K562 (cell line): ENCODE data around the gene PIK3CB. TPM values are rescaled to one million over a fixed set of nuclear protein-coding genes. Genes with fewer than 3 reads are reported as not detected.
A peak's percentile ranks its signal among the peaks of the same experiment; 100 is the strongest.

ENCODE experiments used
- ATAC-seq: fragments of 200-7000 bp; cut with Tn5 transposase; 3 replicates; pipeline ENCODE4 v1.9.1; 2020; ENCODE audit warnings: moderate library complexity
- BruUV-seq: library from RNA; stranded (reverse); fragments of 400-500 nt; replicated peaks from 2 replicates; lab custom pipeline; 2021; lab: Mats Ljungman, UMichigan
- CTCF ChIA-PET: fragments of 300-600 bp; formaldehyde crosslinking; extraction: SDS; loops from one replicate; lab custom pipeline; 2021; ENCODE audit warnings: low intra/inter-chr PET ratio; lab: Yijun Ruan, JAX
- POLR2A ChIA-PET: fragments of 300-600, 350-650 bp; sonication (Branson Sonifier 250); formaldehyde crosslinking; extraction: SDS; loops from one replicate; lab custom pipeline; 2021; ENCODE audit warnings: antibody characterized with exemption, inconsistent platforms; lab: Yijun Ruan, JAX
- DNase-seq, 4 experiments: peaks; one replicate each; pipeline versions ENCODE4 v3.0.0 to v3.0.0-alpha.2; 2011 to 2018; ENCODE audit warnings: low spot score in 3 of 4, mixed read lengths in 3 of 4; ENCODE audit errors: extremely low read depth in 1 of 4
- FAIRE-seq: peaks from 2 replicates; lab custom pipeline; 2011; peaks lifted over from hg19 to GRCh38; lab: Jason Lieb, UNC
- H2AFZ ChIP-seq: 2 replicates; pipeline ENCODE4 v1.6.0; 2011; ENCODE audit warnings: low read depth, low read length, control low read depth, inconsistent platforms
- H3K27ac ChIP-seq: fragments of 200-600 bp; 3 replicates; pipeline ENCODE4 v1.8.0; 2011; ENCODE audit warnings: low read depth, mild to moderate bottlenecking, control low read depth, inconsistent platforms, low read length, moderate library complexity, mixed read lengths; ENCODE audit errors: extremely low read depth
- H3K27me3 ChIP-seq, 2 experiments: fragments of 300-600 bp in 1 of 2; 2 replicates in 1 of 2; 3 replicates in 1 of 2; pipeline versions ENCODE4 v1.6.0 to v1.8.0; 2011; ENCODE audit warnings: inconsistent platforms in 2 of 2, low read length in 2 of 2, mild to moderate bottlenecking in 1 of 2, mixed read lengths in 1 of 2, moderate library complexity in 1 of 2; ENCODE audit not compliant: control insufficient read depth in 2 of 2, insufficient read depth in 2 of 2
- H3K36me3 ChIP-seq: fragments of 300-600 bp; 3 replicates; pipeline ENCODE4 v1.8.0; 2011; ENCODE audit warnings: mild to moderate bottlenecking, low read length, inconsistent platforms; ENCODE audit not compliant: control insufficient read depth, insufficient read depth
- H3K4me1 ChIP-seq, 2 experiments: fragments of 200-600 bp in 1 of 2; replicated peaks in 1 of 2; 2 replicates in 1 of 2; 3 replicates in 1 of 2; pipeline versions ENCODE4 v1.5.1 to v1.8.0; 2011; ENCODE audit warnings: inconsistent platforms in 2 of 2, low read length in 2 of 2, mild to moderate bottlenecking in 1 of 2, mixed read lengths in 1 of 2, moderate library complexity in 1 of 2; ENCODE audit not compliant: control insufficient read depth in 2 of 2, insufficient read depth in 2 of 2
- H3K4me2 ChIP-seq: 2 replicates; pipeline ENCODE4 v1.6.1; 2011; ENCODE audit warnings: low read length, control low read depth, inconsistent platforms, mixed read lengths; ENCODE audit not compliant: insufficient read depth
- H3K4me3 ChIP-seq: fragments of 200-600 bp; sonication (generic), shearing (Covaris generic); 2 replicates; pipeline ENCODE4 v1.5.1; 2016; ENCODE audit warnings: control low read depth, inconsistent platforms
- H3K79me2 ChIP-seq: fragments of 200-600 bp; 3 replicates; pipeline ENCODE4 v1.8.0; 2011; ENCODE audit warnings: low read length, inconsistent platforms; ENCODE audit not compliant: control insufficient read depth, insufficient read depth
- H3K9ac ChIP-seq, 2 experiments: 2 replicates each; pipeline versions ENCODE4 v1.6.0 to v1.6.1; 2011; ENCODE audit warnings: low read depth in 2 of 2, low read length in 2 of 2, control low read depth in 1 of 2, inconsistent platforms in 1 of 2, mild to moderate bottlenecking in 1 of 2, mixed read lengths in 1 of 2; ENCODE audit not compliant: insufficient read depth in 1 of 2
- H3K9me1 ChIP-seq: one replicate; pipeline ENCODE4 v1.6.0; 2011; ENCODE audit warnings: inconsistent platforms, mild to moderate bottlenecking, low read length, moderate library complexity; ENCODE audit not compliant: control insufficient read depth, insufficient read depth
- H3K9me3 ChIP-seq: replicated peaks from 2 replicates; pipeline ENCODE4 v1.5.1; 2011; ENCODE audit warnings: low read depth, low read length, inconsistent platforms; ENCODE audit not compliant: control insufficient read depth, insufficient read depth
- H4K20me1 ChIP-seq: replicated peaks from 2 replicates; pipeline ENCODE4 v1.6.1; 2011; ENCODE audit warnings: low read length, inconsistent platforms, mixed read lengths; ENCODE audit not compliant: control insufficient read depth, insufficient read depth
- FOXK2 ChIP-seq, 2 experiments: fragments of 450-650 bp; IDR thresholded peaks in 1 of 2; conservative IDR thresholded peaks in 1 of 2; 2 replicates each; pipeline ENCODE4 v1.6.1; 2016; ENCODE audit warnings: low read depth in 2 of 2, mild to moderate bottlenecking in 1 of 2
- FUS ChIP-seq: fragments of 200-400 bp; formaldehyde crosslinking; optimal IDR thresholded peaks from 2 replicates; pipeline ENCODE3; 2017; ENCODE audit warnings: low read depth, low read length
- HLTF ChIP-seq: fragments of 450-650 bp; IDR thresholded peaks from 2 replicates; pipeline ENCODE4 v1.6.1; 2016
- JUN ChIP-seq, 2 experiments: sonication (generic) in 1 of 2; formaldehyde crosslinking in 1 of 2; IDR thresholded peaks; 2 replicates each; pipeline versions ENCODE4 v1.6.1 to v1.8.0; 2012 to 2022; ENCODE audit warnings: borderline replicate concordance in 2 of 2, mild to moderate bottlenecking in 2 of 2, improper control_type of control experiment in 1 of 2, low read depth in 1 of 2, low read length in 1 of 2, missing genetic modification reagents in 1 of 2
- MED1 ChIP-seq: sonication (generic); formaldehyde crosslinking; IDR thresholded peaks from 2 replicates; pipeline ENCODE4 v1.8.1; 2023; ENCODE audit warnings: missing genetic modification reagents, borderline replicate concordance
- NR4A1 ChIP-seq, 2 experiments: fragments of 250-450 bp in 1 of 2; fragments of 450-650 bp in 1 of 2; sonication (Bioruptor Pico) in 1 of 2; IDR thresholded peaks; 2 replicates each; pipeline versions ENCODE4 v1.4.0 to v1.6.1; 2016 to 2020; ENCODE audit warnings: mild to moderate bottlenecking in 2 of 2, missing compliant biosample characterization in 1 of 2, missing genetic modification characterization in 1 of 2, moderate library complexity in 1 of 2
- PPARD ChIP-seq: fragments of 250-450 bp; sonication (Bioruptor Pico); IDR thresholded peaks from 2 replicates; pipeline ENCODE4 v1.8.0; 2022; ENCODE audit warnings: inconsistent platforms, mild to moderate bottlenecking, moderate library complexity
- RBM14 ChIP-seq: fragments of 200-400 bp; formaldehyde crosslinking; IDR thresholded peaks from 2 replicates; pipeline ENCODE4 v1.6.1; 2018; ENCODE audit warnings: low read depth, mild to moderate bottlenecking, low read length, moderate library complexity, borderline replicate concordance; ENCODE audit not compliant: insufficient read depth
- SAP30 ChIP-seq: fragments of 200-600 bp; sonication (generic); IDR thresholded peaks from 2 replicates; pipeline ENCODE4 v1.6.1; 2012; ENCODE audit warnings: borderline replicate concordance, low read depth, mild to moderate bottlenecking, moderate library complexity, low read length, control low read depth, inconsistent platforms; ENCODE audit not compliant: insufficient read depth, poor library complexity, severe bottlenecking
- ZNF140 ChIP-seq: fragments of 250-450 bp; sonication (Bioruptor Pico); IDR thresholded peaks from 2 replicates; pipeline ENCODE4 v1.8.0; 2021; ENCODE audit warnings: moderate library complexity, mild to moderate bottlenecking, inconsistent platforms
- ZNF212 ChIP-seq: fragments of 450-650 bp; formaldehyde crosslinking; IDR thresholded peaks from 2 replicates; pipeline ENCODE4 v1.4.0; 2020; ENCODE audit warnings: mild to moderate bottlenecking
- ZNF589 ChIP-seq: fragments of 200-800 bp; sonication (Bioruptor generic); IDR thresholded peaks from 2 replicates; pipeline ENCODE4 v1.6.1; 2016; ENCODE audit warnings: low read depth, missing genetic modification characterization, missing compliant biosample characterization
- WGBS: fragments of 100-300 bp; shearing (Covaris generic); methylation state at CpG from one replicate; pipeline ENCODE4 v1.1.6; 2016; ENCODE audit warnings: low coverage, mixed read lengths; ENCODE audit not compliant: insufficient coverage; ENCODE audit errors: missing lambda C conversion rate; 5-methylcytosine and 5-hydroxymethylcytosine counted together
- in situ Hi-C: fragments of 300-500 bp; cut with MboI; formaldehyde crosslinking; loops from 4 replicates; pipeline ENCODE4 v1.15.0; 2018; ENCODE audit warnings: inconsistent platforms, mixed read lengths
- intact Hi-C: fragments of 100-400 bp; cut with micrococcal nuclease; formaldehyde crosslinking; loops from 2 replicates; pipeline ENCODE4 v1.14.2; 2022
- polyA plus RNA-seq, 8 experiments: library from polyadenylated mRNA; depleted of rRNA in 4 of 8; stranded (reverse) in 5 of 8; unstranded in 3 of 8; fragments of >200 nt; fragmentation: Nextera tagmentation in 2 of 8; fragmentation: Illumina TruSeq in 1 of 8; extraction: Ambion mirVana in 2 of 8; extraction: Trizol in 1 of 8; gene quantifications; 2 replicates each; pipeline versions ENCODE4 v1.2.1 to v1.2.3, GENCODE V29; 2011 to 2014; ENCODE audit warnings: inconsistent platforms in 1 of 8, missing spikeins in 1 of 8
- total RNA-seq, 7 experiments: library from RNA; depleted of rRNA in 6 of 7; stranded (reverse); fragments of >200 nt in 6 of 7; fragmentation: Illumina TruSeq in 2 of 7; extraction: Trizol in 2 of 7; gene quantifications; 2 replicates each; pipeline versions ENCODE4 v1.2.1 to v1.2.3, GENCODE V29; 2011 to 2021; ENCODE audit warnings: low replicate concordance in 1 of 7
- TF ChIP-seq, protein P1 (sequence below): fragments of 250-450 bp; sonication (Bioruptor Pico); IDR thresholded peaks from 2 replicates; pipeline ENCODE4 v1.9.0; 2021; ENCODE audit warnings: mild to moderate bottlenecking, inconsistent platforms
- TF ChIP-seq, protein P2 (sequence below): fragments of 450-650 bp; IDR thresholded peaks from 2 replicates; pipeline ENCODE4 v1.6.1; 2016; ENCODE audit warnings: mild to moderate bottlenecking
- TF ChIP-seq, protein P3 (sequence below): fragments of 250-450 bp; sonication (Bioruptor Pico); IDR thresholded peaks from 2 replicates; pipeline ENCODE4 v1.8.0; 2021; ENCODE audit warnings: moderate library complexity, mild to moderate bottlenecking, inconsistent platforms

The PIK3CB gene
- total and polyA plus RNA-seq, 9 of the 15 experiments (the other 6 are each of a cell fraction or from before 2014, with no cell fraction given) = 15.3 to 62.6 (median 28.3) TPM

DNA sequence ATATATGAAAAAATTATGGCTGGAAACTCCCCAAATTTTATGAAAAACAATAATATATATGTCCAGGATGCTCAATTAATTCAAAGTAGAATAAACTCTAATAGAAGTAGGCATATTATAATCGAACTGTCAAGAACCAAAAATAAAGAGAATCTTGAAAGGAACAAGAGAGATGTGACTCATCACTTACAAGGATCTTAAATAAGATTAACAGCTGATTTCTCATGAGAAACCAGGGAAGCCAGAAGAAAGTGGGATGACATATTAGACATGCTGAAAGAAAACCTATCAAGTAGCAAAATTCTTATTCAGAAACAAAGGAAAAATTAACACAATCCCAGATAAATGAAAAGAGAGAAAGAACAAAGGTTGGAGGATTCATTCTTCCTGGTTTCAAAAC is 159.3 kb downstream of the PIK3CB start:
- in situ Hi-C loops = no loop called here
- no peak overlapping the region for H3K4me3 ChIP-seq
- H3K4me1 ChIP-seq = peaks cover 0 to 7% of the 10 kb centered on the region in 2 experiments; a peak in 1 of 5 replicates
- H3K27ac ChIP-seq = no peak overlapping the region
- H2AFZ ChIP-seq = no peak overlapping the region
- no peak overlapping the region for H3K9ac ChIP-seq
- 100% methylated on average over 1 of the region's 1 CpG for WGBS
- H4K20me1 ChIP-seq = no peaks in the 10 kb centered on the region
- peaks cover 17% of the 10 kb centered on the region; the same call in 1 of the 3 replicates for H3K79me2 ChIP-seq
- ATAC-seq (no peak), DNase-seq (no peak), FAIRE-seq (peak; percentile 54)
- peaks cover 19% of the 10 kb centered on the region for H3K9me3 ChIP-seq
- intact Hi-C loops = no loop called here
- H3K27me3 ChIP-seq = no peaks in the 10 kb centered on the region
- ChIA-PET CTCF (no interaction called here), POLR2A (interaction anchor here (0.6 to 1.2 kb wide), 2 partner anchors 19 to 116 kb away, joined by 3 to 5 read pairs; no protein-coding TSS in a partner anchor)
- H3K9me1 ChIP-seq = no peaks in the 10 kb centered on the region
- BruUV-seq = no TSS peak
- H3K36me3 ChIP-seq = peaks cover 80% of the 10 kb centered on the region
- no peak overlapping the region for H3K4me2 ChIP-seq
- TF ChIP-seq, protein P1, sequence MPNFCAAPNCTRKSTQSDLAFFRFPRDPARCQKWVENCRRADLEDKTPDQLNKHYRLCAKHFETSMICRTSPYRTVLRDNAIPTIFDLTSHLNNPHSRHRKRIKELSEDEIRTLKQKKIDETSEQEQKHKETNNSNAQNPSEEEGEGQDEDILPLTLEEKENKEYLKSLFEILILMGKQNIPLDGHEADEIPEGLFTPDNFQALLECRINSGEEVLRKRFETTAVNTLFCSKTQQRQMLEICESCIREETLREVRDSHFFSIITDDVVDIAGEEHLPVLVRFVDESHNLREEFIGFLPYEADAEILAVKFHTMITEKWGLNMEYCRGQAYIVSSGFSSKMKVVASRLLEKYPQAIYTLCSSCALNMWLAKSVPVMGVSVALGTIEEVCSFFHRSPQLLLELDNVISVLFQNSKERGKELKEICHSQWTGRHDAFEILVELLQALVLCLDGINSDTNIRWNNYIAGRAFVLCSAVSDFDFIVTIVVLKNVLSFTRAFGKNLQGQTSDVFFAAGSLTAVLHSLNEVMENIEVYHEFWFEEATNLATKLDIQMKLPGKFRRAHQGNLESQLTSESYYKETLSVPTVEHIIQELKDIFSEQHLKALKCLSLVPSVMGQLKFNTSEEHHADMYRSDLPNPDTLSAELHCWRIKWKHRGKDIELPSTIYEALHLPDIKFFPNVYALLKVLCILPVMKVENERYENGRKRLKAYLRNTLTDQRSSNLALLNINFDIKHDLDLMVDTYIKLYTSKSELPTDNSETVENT (CRISPR knock-in tag) = no peak
- TF ChIP-seq FOXK2 (conservative IDR thresholded peaks at IDR 0.05 in 1 of 2, IDR thresholded peaks at IDR 0.05 in 1 of 2; ENCODE audit: low read depth in 2 of 2) (no peak), FUS (no peak), RBM14 (no peak), MED1 (CRISPR knock-in tag) (no peak), SAP30 (no peak), ZNF140 (CRISPR knock-in tag) (no peak), HLTF (no peak), PPARD (CRISPR knock-in tag) (no peak), ZNF212 (CRISPR knock-in tag) (no peak), ZNF589 (CRISPR knock-in tag) (no peak), JUN (IDR thresholded peaks at IDR 0.05; ENCODE audit: borderline replicate concordance, low read depth, low read length) (peak; percentile 77), JUN (CRISPR knock-in tag; IDR thresholded peaks at IDR 0.05; ENCODE audit: borderline replicate concordance) (no peak), NR4A1 (CRISPR knock-in tag; IDR thresholded peaks at IDR 0.05) (no peak), NR4A1 (tag; IDR thresholded peaks at IDR 0.05) (no peak)
- TF ChIP-seq, protein P2, sequence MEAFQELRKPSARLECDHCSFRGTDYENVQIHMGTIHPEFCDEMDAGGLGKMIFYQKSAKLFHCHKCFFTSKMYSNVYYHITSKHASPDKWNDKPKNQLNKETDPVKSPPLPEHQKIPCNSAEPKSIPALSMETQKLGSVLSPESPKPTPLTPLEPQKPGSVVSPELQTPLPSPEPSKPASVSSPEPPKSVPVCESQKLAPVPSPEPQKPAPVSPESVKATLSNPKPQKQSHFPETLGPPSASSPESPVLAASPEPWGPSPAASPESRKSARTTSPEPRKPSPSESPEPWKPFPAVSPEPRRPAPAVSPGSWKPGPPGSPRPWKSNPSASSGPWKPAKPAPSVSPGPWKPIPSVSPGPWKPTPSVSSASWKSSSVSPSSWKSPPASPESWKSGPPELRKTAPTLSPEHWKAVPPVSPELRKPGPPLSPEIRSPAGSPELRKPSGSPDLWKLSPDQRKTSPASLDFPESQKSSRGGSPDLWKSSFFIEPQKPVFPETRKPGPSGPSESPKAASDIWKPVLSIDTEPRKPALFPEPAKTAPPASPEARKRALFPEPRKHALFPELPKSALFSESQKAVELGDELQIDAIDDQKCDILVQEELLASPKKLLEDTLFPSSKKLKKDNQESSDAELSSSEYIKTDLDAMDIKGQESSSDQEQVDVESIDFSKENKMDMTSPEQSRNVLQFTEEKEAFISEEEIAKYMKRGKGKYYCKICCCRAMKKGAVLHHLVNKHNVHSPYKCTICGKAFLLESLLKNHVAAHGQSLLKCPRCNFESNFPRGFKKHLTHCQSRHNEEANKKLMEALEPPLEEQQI = peak; percentile 63; the same call in 1 of the 2 replicates
- TF ChIP-seq, protein P3, sequence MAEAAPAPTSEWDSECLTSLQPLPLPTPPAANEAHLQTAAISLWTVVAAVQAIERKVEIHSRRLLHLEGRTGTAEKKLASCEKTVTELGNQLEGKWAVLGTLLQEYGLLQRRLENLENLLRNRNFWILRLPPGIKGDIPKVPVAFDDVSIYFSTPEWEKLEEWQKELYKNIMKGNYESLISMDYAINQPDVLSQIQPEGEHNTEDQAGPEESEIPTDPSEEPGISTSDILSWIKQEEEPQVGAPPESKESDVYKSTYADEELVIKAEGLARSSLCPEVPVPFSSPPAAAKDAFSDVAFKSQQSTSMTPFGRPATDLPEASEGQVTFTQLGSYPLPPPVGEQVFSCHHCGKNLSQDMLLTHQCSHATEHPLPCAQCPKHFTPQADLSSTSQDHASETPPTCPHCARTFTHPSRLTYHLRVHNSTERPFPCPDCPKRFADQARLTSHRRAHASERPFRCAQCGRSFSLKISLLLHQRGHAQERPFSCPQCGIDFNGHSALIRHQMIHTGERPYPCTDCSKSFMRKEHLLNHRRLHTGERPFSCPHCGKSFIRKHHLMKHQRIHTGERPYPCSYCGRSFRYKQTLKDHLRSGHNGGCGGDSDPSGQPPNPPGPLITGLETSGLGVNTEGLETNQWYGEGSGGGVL (CRISPR knock-in tag) = no peak
